Activated CD8-positive, alpha-beta memory T cell treated with anti-CD3 and anti-CD28 coated beads for 4 hours (primary cell): ENCODE measurements around the gene PCDHA2.
"Not testable (repeated sequence)": the region's sequence is repeated elsewhere in the genome, so short reads cannot be mapped to it uniquely, and the experiment has no call there.

Experiments used
- DNase-seq, 2 donors: peaks; one replicate each; pipeline ENCODE4 v3.0.0-alpha.2; 2020; ENCODE audit warnings: low read depth in 2 of 2

The PCDHA2 gene

DNA sequence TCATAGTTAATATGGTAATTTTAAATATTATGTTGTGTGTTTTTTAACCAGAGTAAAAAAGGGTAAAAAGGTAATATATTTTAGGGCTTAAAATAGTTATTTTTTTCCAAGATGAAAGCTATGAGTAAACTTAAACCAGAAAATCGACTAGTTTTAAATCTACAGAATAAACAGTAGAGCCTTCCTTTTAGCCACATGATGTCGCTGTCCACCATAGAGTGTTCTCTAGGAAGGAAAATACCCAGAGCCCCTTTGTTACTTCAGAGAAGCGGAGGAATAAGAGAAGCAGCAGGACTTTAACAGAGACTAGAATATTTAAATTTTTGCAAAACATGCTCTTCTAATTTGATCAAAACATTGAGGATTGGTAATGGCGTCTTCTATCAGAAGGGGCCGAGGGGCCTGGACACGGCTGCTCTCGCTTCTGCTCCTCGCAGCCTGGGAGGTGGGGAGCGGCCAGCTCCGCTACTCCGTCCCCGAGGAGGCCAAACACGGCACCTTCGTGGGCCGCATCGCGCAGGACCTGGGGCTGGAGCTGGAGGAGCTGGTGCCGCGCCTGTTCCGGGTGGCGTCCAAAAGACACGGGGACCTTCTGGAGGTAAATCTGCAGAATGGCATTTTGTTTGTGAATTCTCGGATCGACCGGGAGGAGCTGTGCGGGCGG lies at the start of gene PCDHA2:
Gene PCDHA2 (plus strand): TSS at position 258 of the 664 bp plus-strand sequence.
- no peak for DNase-seq

DNA sequence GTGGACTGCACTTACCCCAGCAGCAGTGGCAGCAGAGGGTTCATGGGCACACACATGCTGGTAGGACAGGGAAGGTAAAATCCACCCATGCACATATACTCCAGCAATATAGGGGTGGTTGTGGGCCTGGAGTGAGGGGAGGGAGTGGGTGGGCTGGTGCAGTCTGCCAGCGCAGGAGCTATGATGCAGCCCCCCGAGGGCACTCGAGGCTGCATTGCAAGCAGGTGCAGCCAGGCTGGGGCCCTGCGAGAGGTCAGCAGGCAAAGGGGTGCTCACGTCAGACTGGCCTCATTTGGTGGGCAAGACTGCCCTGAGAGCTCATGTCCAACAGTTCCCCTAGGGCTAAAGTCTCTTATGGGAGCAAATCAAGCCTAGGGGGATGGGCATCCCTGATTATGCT lies 41.1 kb upstream of the PCDHA2 start:
- no peak for DNase-seq

DNA sequence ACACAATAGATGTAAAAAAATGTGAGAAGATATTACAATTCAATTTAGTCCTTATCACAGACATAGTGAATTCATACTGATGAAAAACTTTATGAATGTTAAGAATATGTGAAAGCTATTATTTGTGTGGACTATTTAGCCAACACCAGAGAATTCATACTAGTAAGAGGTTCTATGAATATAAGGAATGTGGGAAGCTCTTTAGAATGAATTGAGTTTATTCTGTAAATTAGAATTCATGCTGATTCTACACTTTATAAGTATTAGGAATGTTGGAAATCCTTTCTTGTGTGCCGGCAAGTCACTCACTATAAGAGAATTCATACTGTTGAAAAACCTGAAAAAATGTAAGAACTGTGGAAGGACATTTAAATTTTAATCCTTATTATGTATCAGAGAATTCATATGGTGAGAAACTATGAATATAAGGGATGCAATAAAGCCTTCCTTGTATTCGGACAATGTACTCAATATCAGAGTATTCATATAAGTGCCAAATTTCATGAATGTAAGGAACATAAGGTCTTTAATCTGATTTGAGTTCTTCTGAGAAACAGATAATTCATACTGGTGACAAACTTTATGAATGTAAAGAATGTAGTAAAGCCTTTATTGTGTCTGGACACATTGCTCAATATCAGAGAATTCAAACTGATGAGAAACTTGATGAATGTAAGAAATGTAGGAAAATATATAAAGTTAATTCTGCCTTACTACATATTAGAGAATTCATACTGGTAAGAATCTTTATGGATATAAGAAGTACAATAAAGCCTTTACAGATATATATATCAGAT lies 30.3 kb upstream of the PCDHA2 start:
- no peak for DNase-seq

DNA sequence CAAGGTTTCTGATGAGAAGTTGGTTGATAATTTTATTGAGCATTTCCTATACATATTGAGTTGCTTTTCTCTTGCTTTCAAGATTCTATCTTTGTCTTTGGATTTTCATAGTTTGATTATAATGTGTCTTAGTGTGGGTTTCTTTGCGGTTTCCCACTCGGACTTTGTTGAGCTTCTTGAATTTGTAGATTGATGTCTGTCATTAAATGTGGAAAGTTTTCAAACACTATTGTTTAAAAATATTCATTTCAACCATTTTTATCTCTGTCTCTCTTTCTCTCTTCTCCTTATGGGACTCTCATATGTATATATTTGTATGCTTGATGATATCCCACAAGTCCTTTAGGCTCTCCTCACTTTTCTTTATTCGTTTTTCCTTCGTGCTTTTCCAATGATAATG lies 27.2 kb upstream of the PCDHA2 start:
- no peak for DNase-seq

DNA sequence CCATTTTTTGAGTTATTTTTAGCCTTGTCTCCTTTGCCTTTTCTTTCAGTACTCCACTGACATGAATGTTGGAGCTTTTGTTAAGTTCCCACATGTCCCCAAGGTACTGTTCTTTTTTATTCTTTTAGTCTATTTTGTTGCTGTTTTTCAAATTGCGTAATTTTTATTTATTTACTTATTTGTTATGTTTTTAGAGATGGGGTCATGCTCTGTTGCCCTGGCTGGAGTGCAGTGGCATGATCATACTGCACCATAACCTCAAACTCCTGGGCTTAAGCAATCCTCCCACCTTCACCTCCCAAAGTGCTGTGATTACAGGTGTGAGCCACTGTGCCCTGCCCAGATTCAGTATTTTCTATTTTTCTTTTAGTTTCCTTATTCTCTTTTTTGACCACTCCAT lies 14.1 kb upstream of the PCDHA2 start:
- no peak for DNase-seq

DNA sequence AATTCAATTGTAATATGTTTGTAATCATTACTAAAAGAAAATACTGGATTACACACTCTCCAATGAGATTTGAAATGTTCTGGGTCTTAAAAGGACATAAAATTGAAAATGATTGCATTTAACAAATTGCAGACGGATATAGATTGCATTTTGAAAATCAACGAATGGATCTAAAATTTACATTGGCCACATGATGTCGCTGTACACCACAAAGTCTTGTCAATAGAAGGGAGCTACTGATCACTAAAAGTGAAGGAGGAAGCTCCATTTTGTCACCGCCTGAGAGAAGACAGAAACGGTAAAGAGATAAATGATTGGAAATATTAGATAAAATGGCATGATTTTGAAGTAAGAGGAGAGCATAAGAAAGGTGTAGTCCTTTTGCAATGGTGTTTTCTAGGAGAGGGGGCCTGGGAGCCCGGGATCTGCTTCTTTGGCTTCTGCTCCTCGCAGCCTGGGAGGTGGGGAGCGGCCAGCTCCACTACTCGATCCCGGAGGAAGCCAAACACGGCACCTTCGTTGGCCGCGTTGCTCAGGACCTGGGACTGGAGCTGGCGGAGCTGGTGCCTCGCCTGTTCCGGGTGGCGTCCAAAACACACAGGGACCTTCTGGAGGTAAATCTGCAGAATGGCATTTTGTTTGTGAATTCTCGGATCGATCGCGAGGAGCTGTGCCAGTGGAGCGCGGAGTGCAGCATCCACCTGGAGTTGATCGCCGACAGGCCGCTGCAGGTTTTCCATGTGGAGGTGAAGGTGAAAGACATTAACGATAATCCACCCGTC lies 8.6 kb upstream of the PCDHA2 start, which contains the start of gene PCDHA1:
Gene PCDHA1 (plus strand): TSS at position 236 of the 782 bp plus-strand sequence.
- DNase-seq: no peak

DNA sequence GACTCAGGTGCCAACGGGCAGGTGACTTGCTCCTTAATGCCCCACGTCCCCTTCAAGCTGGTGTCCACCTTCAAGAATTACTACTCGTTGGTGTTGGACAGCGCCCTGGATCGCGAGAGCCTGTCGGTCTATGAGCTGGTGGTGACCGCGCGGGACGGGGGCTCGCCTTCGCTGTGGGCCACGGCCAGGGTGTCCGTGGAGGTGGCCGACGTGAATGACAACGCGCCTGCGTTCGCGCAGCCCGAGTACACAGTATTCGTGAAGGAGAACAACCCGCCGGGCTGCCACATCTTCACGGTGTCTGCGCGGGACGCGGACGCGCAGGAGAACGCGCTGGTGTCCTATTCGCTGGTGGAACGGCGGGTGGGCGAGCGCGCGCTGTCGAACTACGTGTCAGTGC lies 7.2 kb upstream of the PCDHA2 start:
- not testable (repeated sequence) for DNase-seq

DNA sequence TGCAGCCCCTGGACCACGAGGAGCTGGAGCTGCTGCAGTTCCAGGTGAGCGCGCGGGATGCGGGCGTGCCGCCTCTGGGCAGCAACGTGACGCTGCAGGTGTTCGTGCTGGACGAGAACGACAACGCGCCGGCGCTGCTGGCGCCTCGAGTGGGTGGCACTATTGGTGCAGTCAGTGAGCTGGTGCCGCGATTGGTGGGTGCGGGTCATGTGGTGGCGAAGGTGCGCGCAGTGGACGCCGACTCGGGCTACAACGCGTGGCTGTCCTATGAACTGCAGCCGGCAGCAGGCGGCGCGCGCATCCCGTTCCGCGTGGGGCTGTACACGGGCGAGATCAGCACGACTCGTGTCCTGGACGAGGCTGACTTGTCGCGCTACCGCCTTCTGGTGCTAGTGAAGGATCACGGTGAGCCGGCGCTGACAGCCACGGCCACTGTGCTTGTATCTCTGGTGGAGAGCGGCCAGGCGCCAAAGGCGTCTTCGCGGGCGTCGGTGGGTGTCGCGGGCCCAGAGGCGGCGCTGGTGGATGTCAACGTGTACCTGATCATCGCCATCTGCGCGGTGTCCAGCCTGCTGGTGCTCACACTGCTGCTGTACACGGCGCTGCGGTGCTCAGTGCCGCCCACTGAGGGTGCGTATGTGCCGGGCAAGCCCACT lies 6.7 kb upstream of the PCDHA2 start:
- not testable (repeated sequence) for DNase-seq

DNA sequence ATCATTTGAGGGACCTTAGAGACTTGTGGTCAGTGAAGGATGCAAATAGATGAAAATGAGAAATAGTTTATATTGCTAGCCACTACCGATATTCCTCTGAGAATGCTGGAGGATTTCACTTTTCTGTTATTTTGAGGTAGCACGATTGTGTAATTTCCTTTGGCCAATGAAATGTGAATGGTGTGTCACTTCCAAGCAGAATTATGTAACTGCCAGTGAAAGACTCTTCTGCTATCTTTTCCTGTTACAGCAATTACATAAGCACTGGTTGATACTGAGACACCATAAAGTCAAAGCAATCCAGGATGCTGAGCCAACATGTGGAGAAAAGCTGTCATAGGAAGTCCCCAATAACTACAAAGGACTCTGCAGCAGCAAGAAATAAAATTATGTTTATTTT lies 3.6 kb upstream of the PCDHA2 start:
- no peak for DNase-seq

DNA sequence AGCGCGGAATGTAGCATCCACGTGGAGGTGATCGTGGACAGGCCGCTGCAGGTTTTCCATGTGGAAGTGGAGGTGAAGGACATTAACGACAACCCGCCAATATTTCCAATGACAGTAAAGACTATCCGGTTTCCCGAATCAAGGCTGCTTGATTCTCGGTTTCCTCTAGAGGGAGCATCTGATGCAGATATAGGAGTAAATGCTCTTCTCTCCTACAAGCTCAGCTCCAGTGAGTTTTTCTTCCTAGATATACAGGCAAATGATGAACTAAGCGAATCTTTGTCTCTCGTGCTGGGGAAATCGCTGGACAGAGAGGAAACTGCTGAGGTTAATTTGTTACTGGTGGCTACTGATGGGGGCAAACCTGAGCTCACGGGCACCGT lies 598 bp downstream of the PCDHA2 start:
- no peak for DNase-seq

DNA sequence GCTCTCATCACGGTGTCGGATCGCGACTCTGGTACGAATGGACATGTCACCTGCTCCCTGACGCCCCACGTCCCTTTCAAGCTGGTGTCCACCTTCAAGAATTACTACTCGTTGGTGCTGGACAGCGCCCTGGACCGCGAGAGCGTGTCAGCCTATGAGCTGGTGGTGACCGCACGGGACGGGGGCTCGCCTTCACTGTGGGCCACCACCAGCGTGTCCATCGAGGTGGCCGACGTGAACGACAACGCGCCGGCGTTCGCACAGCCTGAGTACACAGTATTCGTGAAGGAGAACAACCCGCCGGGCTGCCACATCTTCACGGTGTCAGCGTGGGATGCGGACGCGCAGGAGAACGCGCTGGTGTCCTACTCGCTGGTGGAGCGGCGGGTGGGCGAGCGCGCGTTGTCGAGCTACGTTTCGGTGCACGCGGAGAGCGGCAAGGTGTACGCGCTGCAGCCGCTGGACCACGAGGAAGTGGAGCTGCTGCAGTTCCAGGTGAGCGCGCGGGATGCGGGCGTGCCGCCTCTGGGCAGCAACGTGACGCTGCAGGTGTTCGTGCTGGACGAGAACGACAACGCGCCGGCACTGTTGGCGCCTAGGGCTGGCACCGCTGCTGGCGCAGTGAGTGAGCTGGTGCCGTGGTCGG lies 1.5 kb downstream of the PCDHA2 start:
- DNase-seq: not testable (repeated sequence)

DNA sequence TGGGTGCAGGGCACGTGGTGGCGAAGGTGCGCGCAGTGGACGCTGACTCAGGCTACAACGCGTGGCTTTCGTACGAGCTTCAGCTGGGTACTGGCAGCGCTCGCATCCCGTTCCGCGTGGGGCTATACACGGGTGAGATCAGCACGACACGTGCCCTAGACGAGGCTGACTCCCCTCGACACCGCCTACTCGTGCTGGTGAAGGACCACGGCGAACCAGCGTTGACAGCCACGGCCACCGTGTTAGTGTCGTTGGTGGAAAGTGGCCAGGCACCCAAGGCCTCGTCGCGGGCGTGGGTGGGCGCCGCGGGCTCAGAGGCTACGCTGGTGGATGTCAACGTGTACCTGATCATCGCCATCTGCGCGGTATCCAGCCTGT lies 2.1 kb downstream of the PCDHA2 start:
- DNase-seq: no peak

DNA sequence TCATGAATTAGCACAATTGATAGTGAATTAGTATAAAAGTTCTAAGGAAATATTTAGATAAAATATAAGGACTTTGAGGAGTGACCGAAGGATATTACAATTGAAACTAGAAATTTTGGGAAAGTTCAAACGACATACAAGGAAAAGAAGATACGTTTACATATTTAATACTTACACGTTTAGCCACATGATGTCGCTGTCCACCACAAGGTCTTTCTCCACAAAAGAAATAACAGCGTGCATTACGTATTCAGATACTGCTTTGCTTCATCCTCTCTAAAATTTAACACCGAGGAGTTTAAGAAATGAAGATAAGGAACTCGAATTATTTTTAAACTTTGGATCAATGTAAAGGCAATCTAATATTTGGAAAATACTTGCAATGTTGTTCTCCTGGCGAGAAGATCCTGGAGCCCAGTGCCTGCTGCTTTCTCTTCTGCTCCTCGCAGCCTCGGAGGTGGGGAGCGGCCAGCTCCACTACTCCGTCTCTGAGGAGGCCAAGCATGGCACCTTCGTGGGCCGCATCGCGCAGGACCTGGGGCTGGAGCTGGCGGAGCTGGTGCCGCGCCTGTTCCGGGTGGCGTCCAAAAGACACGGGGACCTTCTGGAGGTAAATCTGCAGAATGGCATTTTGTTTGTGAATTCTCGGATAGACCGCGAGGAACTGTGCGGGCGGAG lies 6.3 kb downstream of the PCDHA2 start, which contains the start of gene PCDHA3:
Gene PCDHA3 (plus strand): TSS at position 242 of the 678 bp plus-strand sequence.
- no peak for DNase-seq

DNA sequence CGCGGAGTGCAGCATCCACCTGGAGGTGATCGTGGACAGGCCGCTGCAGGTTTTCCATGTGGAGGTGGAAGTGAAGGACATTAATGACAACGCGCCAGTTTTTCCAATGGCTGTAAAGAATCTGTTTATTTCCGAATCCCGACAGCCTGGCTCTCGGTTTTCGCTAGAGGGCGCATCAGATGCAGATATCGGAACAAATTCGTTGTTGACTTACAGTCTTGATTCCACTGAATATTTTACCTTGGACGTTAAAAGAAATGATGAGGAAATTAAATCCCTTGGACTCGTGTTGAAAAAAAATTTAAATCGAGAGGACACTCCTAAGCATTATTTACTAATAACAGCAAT lies 6.8 kb downstream of the PCDHA2 start:
- DNase-seq: no peak

DNA sequence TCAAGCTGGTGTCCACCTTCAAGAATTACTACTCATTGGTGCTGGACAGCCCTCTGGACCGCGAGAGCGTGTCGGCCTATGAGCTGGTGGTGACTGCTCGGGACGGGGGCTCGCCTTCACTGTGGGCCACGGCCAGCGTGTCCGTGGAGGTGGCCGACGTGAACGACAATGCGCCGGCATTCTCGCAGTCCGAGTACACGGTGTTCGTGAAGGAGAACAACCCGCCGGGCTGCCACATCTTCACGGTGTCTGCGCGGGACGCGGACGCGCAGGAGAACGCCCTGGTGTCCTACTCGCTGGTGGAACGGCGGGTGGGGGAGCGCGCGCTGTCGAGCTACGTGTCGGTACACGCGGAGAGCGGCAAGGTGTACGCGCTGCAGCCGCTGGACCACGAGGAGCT lies 7.7 kb downstream of the PCDHA2 start:
- DNase-seq: not testable (repeated sequence)

DNA sequence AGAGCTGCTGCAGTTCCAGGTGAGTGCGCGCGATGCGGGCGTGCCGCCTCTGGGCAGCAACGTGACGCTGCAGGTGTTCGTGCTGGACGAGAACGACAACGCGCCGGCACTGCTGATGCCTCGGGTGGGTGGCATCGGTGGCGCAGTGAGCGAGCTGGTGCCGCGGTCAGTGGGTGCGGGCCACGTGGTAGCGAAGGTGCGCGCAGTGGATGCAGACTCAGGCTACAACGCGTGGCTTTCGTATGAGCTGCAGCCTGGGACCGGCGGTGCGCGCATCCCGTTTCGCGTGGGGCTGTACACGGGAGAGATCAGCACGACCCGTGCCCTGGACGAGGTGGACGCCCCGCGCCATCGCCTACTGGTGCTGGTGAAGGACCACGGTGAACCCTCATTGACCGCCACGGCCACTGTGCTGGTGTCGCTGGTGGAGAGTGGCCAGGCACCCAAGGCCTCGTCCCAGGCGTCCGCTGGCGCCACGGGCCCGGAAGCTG lies 8.2 kb downstream of the PCDHA2 start:
- no peak for DNase-seq

DNA sequence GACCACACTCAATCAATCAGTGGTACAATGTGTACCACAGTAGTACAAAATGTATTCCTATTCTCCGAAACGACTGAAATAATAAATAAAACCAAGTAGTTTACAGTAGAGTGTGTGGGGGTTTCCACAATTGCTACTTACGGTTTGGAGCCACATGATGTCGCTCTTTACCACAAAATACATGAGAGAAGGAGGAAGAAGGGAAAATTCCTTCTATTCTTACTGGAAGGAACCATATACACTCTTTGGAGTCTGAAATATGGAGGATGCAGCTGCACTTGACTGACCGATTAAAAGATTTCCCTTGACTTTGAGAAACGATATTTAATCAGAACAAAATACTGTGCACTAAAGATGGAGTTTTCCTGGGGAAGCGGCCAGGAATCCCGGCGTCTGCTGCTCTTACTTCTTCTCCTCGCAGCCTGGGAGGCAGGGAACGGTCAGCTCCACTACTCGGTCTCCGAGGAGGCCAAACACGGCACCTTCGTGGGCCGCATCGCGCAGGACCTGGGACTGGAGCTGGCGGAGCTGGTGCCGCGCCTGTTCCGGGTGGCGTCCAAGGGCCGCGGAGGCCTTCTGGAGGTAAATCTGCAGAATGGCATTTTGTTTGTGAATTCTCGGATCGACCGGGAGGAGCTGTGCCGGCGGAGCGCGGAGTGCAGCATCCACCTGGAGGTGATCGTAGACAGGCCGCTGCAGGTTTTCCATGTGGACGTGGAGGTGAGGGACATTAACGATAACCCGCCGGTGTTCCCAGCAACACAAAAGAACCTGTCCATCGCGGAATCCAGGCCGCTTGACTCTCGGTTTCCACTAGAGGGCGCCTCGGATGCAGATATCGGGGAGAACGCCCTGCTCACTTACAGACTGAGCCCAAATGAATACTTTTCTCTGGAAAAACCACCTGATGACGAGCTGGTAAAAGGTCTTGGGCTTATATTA lies 12.5 kb downstream of the PCDHA2 start, which contains the start of gene PCDHA4:
Gene PCDHA4 (plus strand): TSS at position 235 of the 942 bp plus-strand sequence.
- no peak for DNase-seq

DNA sequence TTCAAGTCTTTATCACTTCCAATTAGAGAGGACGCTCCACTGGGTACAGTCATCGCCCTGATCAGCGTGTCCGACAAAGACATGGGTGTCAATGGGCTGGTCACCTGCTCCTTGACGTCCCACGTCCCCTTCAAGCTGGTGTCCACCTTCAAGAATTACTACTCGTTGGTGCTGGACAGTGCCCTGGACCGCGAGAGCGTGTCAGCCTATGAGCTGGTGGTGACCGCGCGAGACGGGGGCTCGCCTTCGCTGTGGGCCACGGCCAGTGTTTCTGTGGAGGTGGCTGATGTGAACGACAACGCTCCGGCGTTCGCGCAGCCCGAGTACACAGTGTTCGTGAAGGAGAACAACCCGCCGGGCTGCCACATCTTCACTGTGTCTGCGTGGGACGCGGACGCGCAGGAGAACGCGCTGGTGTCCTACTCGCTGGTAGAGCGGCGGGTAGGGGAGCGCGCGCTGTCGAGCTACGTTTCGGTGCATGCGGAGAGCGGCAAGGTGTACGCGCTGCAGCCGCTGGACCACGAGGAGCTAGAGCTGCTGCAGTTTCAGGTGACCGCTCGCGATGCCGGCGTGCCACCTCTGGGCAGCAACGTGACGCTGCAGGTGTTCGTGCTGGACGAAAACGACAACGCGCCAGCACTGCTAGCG lies 13.7 kb downstream of the PCDHA2 start:
- DNase-seq: not testable (repeated sequence)

DNA sequence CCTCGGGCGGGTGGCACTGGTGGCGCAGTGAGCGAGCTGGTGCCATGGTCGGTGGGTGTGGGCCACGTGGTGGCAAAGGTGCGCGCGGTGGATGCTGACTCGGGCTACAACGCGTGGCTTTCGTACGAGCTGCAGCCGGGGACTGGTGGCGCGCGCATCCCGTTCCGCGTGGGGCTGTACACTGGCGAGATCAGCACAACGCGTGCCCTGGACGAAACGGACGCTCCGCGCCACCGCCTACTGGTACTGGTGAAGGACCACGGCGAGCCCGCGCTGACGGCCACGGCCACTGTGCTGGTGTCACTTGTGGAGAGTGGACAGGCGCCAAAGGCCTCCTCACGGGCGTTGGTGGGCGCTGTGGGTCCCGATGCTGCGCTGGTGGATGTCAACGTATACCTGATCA lies 14.2 kb downstream of the PCDHA2 start:
- no peak for DNase-seq
